GM12872 (cell line): ENCODE results near the gene KRT1.

Experiments used
- CTCF ChIP-seq: IDR thresholded peaks from 3 replicates; pipeline ENCODE4 v1.5.1; 2011; ENCODE audit warnings: low read depth, mild to moderate bottlenecking, low read length, moderate library complexity; ENCODE audit not compliant: insufficient read depth

KRT1 gene

GRCh38 chr12:52691076-52691840, 11.1 kb upstream of the KRT1 start:
- no peak for TF ChIP-seq CTCF

GRCh38 chr12:52690351-52691075, 10.3 kb upstream of the KRT1 start:
- TF ChIP-seq CTCF, result no peak

DNA sequence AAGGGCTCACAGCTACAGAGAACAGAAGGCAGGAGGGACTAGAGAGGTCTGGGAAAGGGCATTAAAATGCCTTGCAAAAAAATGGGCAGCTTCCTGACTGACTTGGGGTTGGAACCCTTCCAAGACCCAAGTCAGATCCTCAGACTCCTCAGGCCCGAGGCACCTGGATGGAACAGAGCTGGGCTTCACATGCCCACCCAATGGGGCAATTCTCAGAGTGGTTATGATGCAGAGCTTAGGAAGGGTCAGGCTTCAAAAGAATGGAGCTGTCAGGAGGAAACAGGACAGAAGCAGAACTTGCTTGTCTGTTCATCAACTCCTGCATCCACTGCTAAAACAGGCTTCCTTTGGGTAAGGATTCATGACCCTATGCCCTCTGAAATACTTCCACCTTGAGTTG, 9.7 kb upstream of the KRT1 start:
- TF ChIP-seq CTCF, result no peak

- TF ChIP-seq CTCF, result no peak
Measured at GRCh38 chr12:52689239-52689638, 9.0 kb upstream of the KRT1 start.

DNA sequence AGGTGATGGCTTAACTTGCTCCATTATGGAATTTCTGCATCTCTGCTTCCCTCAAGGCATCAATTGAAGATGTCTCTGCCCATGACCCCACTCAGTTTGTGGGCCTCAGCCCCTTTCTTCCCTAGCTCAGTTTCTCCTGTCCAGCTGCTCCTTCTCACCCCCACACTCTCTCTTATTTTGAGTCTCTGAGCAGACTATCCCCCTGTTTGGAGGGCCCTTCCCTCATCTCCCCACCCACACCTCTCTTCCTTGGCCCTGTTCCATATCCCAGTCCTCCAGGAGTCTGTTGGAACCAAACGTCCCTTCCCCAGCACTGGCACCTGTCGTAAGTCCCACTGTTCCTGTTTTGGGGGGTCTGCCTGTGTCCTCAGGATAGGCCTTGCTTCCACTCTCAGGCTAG, 8.3 kb upstream of the KRT1 start:
- TF ChIP-seq CTCF, result no peak

- no peak for TF ChIP-seq CTCF
Measured at GRCh38 chr12:52687497-52688385, 7.5 kb upstream of the KRT1 start.
